GM12878 (cell line): ENCODE results near the gene NDUFV1. TPM values are rescaled to one million over a fixed set of nuclear protein-coding genes. Genes with fewer than 3 reads are reported as not detected.
A peak's percentile ranks its signal among the peaks of the same experiment; 100 is the strongest.

Experiments used
- ATF7 ChIP-seq: fragments of 450-650 bp; IDR thresholded peaks from 2 replicates; pipeline ENCODE4 v1.6.1; 2016; ENCODE audit warnings: low read depth, mild to moderate bottlenecking
- CBX5 ChIP-seq: sonication (generic); IDR thresholded peaks from 2 replicates; pipeline ENCODE4 v1.6.1; 2016; ENCODE audit warnings: low read depth, moderate library complexity, mild to moderate bottlenecking, inconsistent platforms
- ETV6 ChIP-seq, 2 experiments: fragments of 450-650 bp in 1 of 2; IDR thresholded peaks in 1 of 2; conservative IDR thresholded peaks in 1 of 2; 2 replicates each; pipeline ENCODE4 v1.6.1; 2014; ENCODE audit warnings: antibody characterized with exemption in 1 of 2, borderline replicate concordance in 1 of 2, low read depth in 1 of 2, mild to moderate bottlenecking in 1 of 2, moderate library complexity in 1 of 2
- GABPA ChIP-seq: IDR thresholded peaks from 2 replicates; pipeline ENCODE4 v1.6.1; 2014; ENCODE audit warnings: antibody characterized with exemption, low read depth, mild to moderate bottlenecking, inconsistent platforms
- HDAC6 ChIP-seq: fragments of 200-600 bp; sonication (generic); IDR thresholded peaks from one replicate; pipeline ENCODE4 v1.8.0; 2017; ENCODE audit warnings: antibody characterized with exemption; ENCODE audit not compliant: unreplicated experiment
- IRF4 ChIP-seq: IDR thresholded peaks from 2 replicates; pipeline ENCODE4 v1.6.1; 2011; ENCODE audit warnings: low read depth, low read length
- JUNB ChIP-seq: IDR thresholded peaks from 2 replicates; pipeline ENCODE4 v1.6.1; 2016; ENCODE audit warnings: antibody characterized with exemption, mild to moderate bottlenecking
- MEF2A ChIP-seq: IDR thresholded peaks from 2 replicates; pipeline ENCODE4 v1.6.1; 2011; ENCODE audit warnings: low read depth, mild to moderate bottlenecking, low read length, moderate library complexity; ENCODE audit not compliant: insufficient read depth
- MTA3 ChIP-seq: IDR thresholded peaks from 2 replicates; pipeline ENCODE4 v1.6.1; 2012; ENCODE audit warnings: low read length, inconsistent platforms, borderline replicate concordance
- MXI1 ChIP-seq: fragments of 150-350 bp; IDR thresholded peaks from 2 replicates; pipeline ENCODE4 v1.6.1; 2011; ENCODE audit warnings: low read depth, mild to moderate bottlenecking, inconsistent platforms, low read length, improper control_type of control experiment
- NBN ChIP-seq: fragments of 450-650 bp; IDR thresholded peaks from 2 replicates; pipeline ENCODE4 v1.6.1; 2016
- NR2C2 ChIP-seq: IDR thresholded peaks from 2 replicates; pipeline ENCODE4 v1.6.1; 2011; ENCODE audit warnings: borderline replicate concordance, low read depth; ENCODE audit not compliant: control insufficient read depth, insufficient read length
- POLR2A ChIP-seq: IDR thresholded peaks from 2 replicates; pipeline ENCODE4 v1.6.1; 2011; ENCODE audit warnings: low read depth, mild to moderate bottlenecking, low read length
- POLR2AphosphoS2 ChIP-seq: IDR thresholded peaks from 2 replicates; pipeline ENCODE4 v1.6.1; 2011; ENCODE audit warnings: low read depth, mild to moderate bottlenecking, low read length, improper control_type of control experiment, moderate library complexity
- RCOR1 ChIP-seq: conservative IDR thresholded peaks from 2 replicates; pipeline ENCODE4 v1.6.1; 2012; ENCODE audit warnings: low read depth, low read length, improper control_type of control experiment
- SMC3 ChIP-seq: IDR thresholded peaks from 2 replicates; pipeline ENCODE4 v1.6.1; 2011; ENCODE audit warnings: low read length, improper control_type of control experiment, borderline replicate concordance
- ZNF217 ChIP-seq: fragments of 450-650 bp; IDR thresholded peaks from 2 replicates; pipeline ENCODE4 v1.6.1; 2017; ENCODE audit warnings: antibody characterized with exemption, mild to moderate bottlenecking
- ZNF274 ChIP-seq: IDR thresholded peaks from one replicate; pipeline ENCODE4 v1.8.0; 2011; ENCODE audit not compliant: insufficient read length, insufficient read depth
- polyA plus RNA-seq, 11 experiments: library from polyadenylated mRNA; depleted of rRNA in 4 of 11; unstranded in 6 of 11; stranded (reverse) in 5 of 11; fragments of >200 nt; fragmentation: Nextera tagmentation in 4 of 11; fragmentation: Illumina TruSeq in 1 of 11; extraction: Ambion mirVana in 4 of 11; extraction: Trizol in 1 of 11; gene quantifications; 1 replicate in 1 of 11; 2 replicates in 10 of 11; pipeline versions ENCODE4 v1.2.1 to v1.2.3, GENCODE V29; 2011 to 2016; ENCODE audit warnings: inconsistent platforms in 2 of 11, missing spikeins in 2 of 11, low read depth in 1 of 11
- total RNA-seq, 4 experiments: library from RNA; depleted of rRNA in 3 of 4; stranded (reverse); fragments of >200 nt in 3 of 4; fragmentation: Illumina TruSeq in 1 of 4; extraction: Trizol in 1 of 4; gene quantifications; 2 replicates each; pipeline versions ENCODE4 v1.2.1 to v1.2.3, GENCODE V29; 2013 to 2021
- TF ChIP-seq, protein P1 (sequence below): fragments of 450-650 bp; conservative IDR thresholded peaks from 2 replicates; pipeline ENCODE4 v1.6.1; 2017; ENCODE audit warnings: mild to moderate bottlenecking, moderate library complexity
- TF ChIP-seq, protein P2 (sequence below): fragments of 450-650 bp; IDR thresholded peaks from 2 replicates; pipeline ENCODE4 v1.6.1; 2016; ENCODE audit warnings: mild to moderate bottlenecking
- TF ChIP-seq, protein P3 (sequence below): fragments of 450-650 bp; IDR thresholded peaks from 2 replicates; pipeline ENCODE4 v1.6.1; 2017; ENCODE audit warnings: mild to moderate bottlenecking, moderate library complexity
- TF ChIP-seq, protein P4 (sequence below): IDR thresholded peaks from 2 replicates; pipeline ENCODE4 v1.6.1; 2012; ENCODE audit warnings: low read length, inconsistent platforms

NDUFV1 gene
- total and polyA plus RNA-seq, 10 of the 15 experiments (the other 5 are each of a cell fraction or from before 2014, with no cell fraction given) = 8.2 to 380 (median 231) TPM

DNA sequence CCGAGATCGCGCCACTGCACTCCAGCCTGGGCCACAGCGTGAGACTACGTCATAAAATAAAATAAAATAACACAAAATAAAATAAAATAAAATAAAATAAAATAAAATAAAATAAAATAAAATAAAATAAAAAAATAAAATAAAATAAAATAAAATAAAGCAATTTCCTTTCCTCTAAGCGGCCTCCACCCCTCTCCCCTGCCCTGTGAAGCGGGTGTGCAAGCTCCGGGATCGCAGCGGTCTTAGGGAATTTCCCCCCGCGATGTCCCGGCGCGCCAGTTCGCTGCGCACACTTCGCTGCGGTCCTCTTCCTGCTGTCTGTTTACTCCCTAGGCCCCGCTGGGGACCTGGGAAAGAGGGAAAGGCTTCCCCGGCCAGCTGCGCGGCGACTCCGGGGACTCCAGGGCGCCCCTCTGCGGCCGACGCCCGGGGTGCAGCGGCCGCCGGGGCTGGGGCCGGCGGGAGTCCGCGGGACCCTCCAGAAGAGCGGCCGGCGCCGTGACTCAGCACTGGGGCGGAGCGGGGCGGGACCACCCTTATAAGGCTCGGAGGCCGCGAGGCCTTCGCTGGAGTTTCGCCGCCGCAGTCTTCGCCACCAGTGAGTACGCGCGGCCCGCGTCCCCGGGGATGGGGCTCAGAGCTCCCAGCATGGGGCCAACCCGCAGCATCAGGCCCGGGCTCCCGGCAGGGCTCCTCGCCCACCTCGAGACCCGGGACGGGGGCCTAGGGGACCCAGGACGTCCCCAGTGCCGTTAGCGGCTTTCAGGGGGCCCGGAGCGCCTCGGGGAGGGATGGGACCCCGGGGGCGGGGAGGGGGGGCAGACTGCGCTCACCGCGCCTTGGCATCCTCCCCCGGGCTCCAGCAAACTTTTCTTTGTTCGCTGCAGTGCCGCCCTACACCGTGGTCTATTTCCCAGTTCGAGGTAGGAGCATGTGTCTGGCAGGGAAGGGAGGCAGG lies 23.2 kb upstream of the NDUFV1 start, which contains the start of gene GSTP1 (continued):
- TF ChIP-seq, protein P1, sequence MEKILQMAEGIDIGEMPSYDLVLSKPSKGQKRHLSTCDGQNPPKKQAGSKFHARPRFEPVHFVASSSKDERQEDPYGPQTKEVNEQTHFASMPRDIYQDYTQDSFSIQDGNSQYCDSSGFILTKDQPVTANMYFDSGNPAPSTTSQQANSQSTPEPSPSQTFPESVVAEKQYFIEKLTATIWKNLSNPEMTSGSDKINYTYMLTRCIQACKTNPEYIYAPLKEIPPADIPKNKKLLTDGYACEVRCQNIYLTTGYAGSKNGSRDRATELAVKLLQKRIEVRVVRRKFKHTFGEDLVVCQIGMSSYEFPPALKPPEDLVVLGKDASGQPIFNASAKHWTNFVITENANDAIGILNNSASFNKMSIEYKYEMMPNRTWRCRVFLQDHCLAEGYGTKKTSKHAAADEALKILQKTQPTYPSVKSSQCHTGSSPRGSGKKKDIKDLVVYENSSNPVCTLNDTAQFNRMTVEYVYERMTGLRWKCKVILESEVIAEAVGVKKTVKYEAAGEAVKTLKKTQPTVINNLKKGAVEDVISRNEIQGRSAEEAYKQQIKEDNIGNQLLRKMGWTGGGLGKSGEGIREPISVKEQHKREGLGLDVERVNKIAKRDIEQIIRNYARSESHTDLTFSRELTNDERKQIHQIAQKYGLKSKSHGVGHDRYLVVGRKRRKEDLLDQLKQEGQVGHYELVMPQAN = peak; percentile 85
- TF ChIP-seq POLR2AphosphoS2 (peak; percentile 97), MXI1 (peak; percentile 56), MEF2A (0 out of 2 replicates have a peak, but pooled peaks have one; percentile 14), CBX5 (no peak), ATF7 (no peak), GABPA (no peak), NR2C2 (no peak), ETV6 (conservative IDR thresholded peaks at IDR 0.05 in 1 of 2, IDR thresholded peaks at IDR 0.05 in 1 of 2; ENCODE audit: borderline replicate concordance in 1 of 2, low read depth in 1 of 2) (no peak), ZNF217 (peak; percentile 80; the same call in 1 of the 2 replicates), NBN (no peak), ZNF274 (no peak), JUNB (no peak), RCOR1 (no peak), SMC3 (no peak), IRF4 (no peak), HDAC6 (peak; percentile 53), POLR2A (peak; percentile 96), MTA3 (no peak)
- TF ChIP-seq, protein P2, sequence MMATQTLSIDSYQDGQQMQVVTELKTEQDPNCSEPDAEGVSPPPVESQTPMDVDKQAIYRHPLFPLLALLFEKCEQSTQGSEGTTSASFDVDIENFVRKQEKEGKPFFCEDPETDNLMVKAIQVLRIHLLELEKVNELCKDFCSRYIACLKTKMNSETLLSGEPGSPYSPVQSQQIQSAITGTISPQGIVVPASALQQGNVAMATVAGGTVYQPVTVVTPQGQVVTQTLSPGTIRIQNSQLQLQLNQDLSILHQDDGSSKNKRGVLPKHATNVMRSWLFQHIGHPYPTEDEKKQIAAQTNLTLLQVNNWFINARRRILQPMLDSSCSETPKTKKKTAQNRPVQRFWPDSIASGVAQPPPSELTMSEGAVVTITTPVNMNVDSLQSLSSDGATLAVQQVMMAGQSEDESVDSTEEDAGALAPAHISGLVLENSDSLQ = no peak
- TF ChIP-seq, protein P3, sequence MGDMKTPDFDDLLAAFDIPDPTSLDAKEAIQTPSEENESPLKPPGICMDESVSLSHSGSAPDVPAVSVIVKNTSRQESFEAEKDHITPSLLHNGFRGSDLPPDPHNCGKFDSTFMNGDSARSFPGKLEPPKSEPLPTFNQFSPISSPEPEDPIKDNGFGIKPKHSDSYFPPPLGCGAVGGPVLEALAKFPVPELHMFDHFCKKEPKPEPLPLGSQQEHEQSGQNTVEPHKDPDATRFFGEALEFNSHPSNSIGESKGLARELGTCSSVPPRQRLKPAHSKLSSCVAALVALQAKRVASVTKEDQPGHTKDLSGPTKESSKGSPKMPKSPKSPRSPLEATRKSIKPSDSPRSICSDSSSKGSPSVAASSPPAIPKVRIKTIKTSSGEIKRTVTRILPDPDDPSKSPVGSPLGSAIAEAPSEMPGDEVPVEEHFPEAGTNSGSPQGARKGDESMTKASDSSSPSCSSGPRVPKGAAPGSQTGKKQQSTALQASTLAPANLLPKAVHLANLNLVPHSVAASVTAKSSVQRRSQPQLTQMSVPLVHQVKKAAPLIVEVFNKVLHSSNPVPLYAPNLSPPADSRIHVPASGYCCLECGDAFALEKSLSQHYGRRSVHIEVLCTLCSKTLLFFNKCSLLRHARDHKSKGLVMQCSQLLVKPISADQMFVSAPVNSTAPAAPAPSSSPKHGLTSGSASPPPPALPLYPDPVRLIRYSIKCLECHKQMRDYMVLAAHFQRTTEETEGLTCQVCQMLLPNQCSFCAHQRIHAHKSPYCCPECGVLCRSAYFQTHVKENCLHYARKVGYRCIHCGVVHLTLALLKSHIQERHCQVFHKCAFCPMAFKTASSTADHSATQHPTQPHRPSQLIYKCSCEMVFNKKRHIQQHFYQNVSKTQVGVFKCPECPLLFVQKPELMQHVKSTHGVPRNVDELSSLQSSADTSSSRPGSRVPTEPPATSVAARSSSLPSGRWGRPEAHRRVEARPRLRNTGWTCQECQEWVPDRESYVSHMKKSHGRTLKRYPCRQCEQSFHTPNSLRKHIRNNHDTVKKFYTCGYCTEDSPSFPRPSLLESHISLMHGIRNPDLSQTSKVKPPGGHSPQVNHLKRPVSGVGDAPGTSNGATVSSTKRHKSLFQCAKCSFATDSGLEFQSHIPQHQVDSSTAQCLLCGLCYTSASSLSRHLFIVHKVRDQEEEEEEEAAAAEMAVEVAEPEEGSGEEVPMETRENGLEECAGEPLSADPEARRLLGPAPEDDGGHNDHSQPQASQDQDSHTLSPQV = peak; percentile 85
- TF ChIP-seq, protein P4, sequence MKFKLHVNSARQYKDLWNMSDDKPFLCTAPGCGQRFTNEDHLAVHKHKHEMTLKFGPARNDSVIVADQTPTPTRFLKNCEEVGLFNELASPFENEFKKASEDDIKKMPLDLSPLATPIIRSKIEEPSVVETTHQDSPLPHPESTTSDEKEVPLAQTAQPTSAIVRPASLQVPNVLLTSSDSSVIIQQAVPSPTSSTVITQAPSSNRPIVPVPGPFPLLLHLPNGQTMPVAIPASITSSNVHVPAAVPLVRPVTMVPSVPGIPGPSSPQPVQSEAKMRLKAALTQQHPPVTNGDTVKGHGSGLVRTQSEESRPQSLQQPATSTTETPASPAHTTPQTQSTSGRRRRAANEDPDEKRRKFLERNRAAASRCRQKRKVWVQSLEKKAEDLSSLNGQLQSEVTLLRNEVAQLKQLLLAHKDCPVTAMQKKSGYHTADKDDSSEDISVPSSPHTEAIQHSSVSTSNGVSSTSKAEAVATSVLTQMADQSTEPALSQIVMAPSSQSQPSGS = no peak
